Stomach (tissue), 9 donors: ENCODE measurements around the gene NOVA2. TPM values are rescaled to one million over a fixed set of nuclear protein-coding genes. Genes with fewer than 3 reads are reported as not detected.

Source experiments
- DNase-seq, 2 donors: peaks; one replicate each; pipeline versions ENCODE4 v3.0.0 to v3.0.0-alpha.2; 2013 to 2019
- H3K27ac ChIP-seq, 5 donors: fragments of 200-600 bp in 4 of 5; sonication (generic) in 4 of 5; one replicate each; pipeline ENCODE4 v1.5.1; 2013 to 2019; ENCODE audit warnings: mild to moderate bottlenecking in 1 of 5, moderate library complexity in 1 of 5
- H3K27me3 ChIP-seq, 3 donors: fragments of 200-600 bp; sonication (generic); one replicate each; pipeline ENCODE4 v1.5.1; 2017 to 2019; ENCODE audit warnings: mixed run types in 1 of 3
- H3K36me3 ChIP-seq, 4 donors: fragments of 200-600 bp; sonication (generic); 1 replicate in 3 of 4; 2 replicates in 1 of 4; pipeline ENCODE4 v1.5.1; 2016 to 2019
- H3K4me1 ChIP-seq, 4 donors: fragments of 200-600 bp; sonication (generic); one replicate each; pipeline ENCODE4 v1.5.1; 2016 to 2019
- H3K4me3 ChIP-seq, 4 donors: fragments of 200-600 bp; sonication (generic) in 3 of 4; one replicate each; pipeline ENCODE4 v1.5.1; 2016 to 2019; ENCODE audit warnings: mild to moderate bottlenecking in 1 of 4
- H3K9me3 ChIP-seq, 4 donors: fragments of 200-600 bp; sonication (generic); one replicate each; pipeline ENCODE4 v1.5.1; 2016 to 2019
- CTCF ChIP-seq, 7 experiments: fragments of 450-650 bp in 4 of 7; fragments of 200-600 bp in 3 of 7; sonication (generic) in 3 of 7; IDR thresholded peaks; one replicate each; pipeline ENCODE4 v1.5.1; 2016 to 2019; ENCODE audit warnings: antibody characterized with exemption in 7 of 7, control low read depth in 2 of 7, mild to moderate bottlenecking in 1 of 7
- EP300 ChIP-seq: sonication (generic); formaldehyde crosslinking; IDR thresholded peaks from one replicate; pipeline ENCODE4 v1.6.1; 2017; ENCODE audit warnings: antibody characterized with exemption
- POLR2A ChIP-seq, 4 donors: fragments of 450-650 bp; IDR thresholded peaks; one replicate each; pipeline ENCODE4 v1.6.1; 2016; ENCODE audit warnings: antibody characterized with exemption in 4 of 4, control low read depth in 2 of 4, mild to moderate bottlenecking in 1 of 4, moderate library complexity in 1 of 4
- POLR2AphosphoS5 ChIP-seq, 3 donors: sonication (generic); formaldehyde crosslinking; IDR thresholded peaks; one replicate each; pipeline ENCODE4 v1.6.1; 2016; ENCODE audit warnings: antibody characterized with exemption in 3 of 3
- WGBS, 5 donors: extraction: QIAGEN DNeasy Blood & Tissue Kit in 3 of 5; methylation state at CpG; one replicate each; pipeline versions ENCODE4 v1.1.5 to v1.1.7; 2013 to 2018; 5-methylcytosine and 5-hydroxymethylcytosine counted together
- intact Hi-C: fragments of 100-400 bp; cut with DNase I; formaldehyde crosslinking; loops from one replicate; pipeline ENCODE4 v1.15.1; 2023; ENCODE audit warnings: low total_unique reads
- polyA plus RNA-seq, 3 donors: library from polyadenylated mRNA; stranded (reverse); fragments of 200-250 nt; gene quantifications; one replicate each; pipeline ENCODE4 v1.2.3, GENCODE V29; 2013
- total RNA-seq, 5 donors: library from RNA; depleted of rRNA; stranded (reverse); fragments of >200 nt; gene quantifications; one replicate each; pipeline versions ENCODE4 v1.1.0 to v1.2.3, GENCODE V29; 2014 to 2016
- donor health status: healthy with polysubstance abuse.
- donor health status: Bipolar disorder and iron deficiency.
- donor health status: healthy.

Gene NOVA2
- total and polyA plus RNA-seq, 8 donors = 0.38 to 10.7 (median 1.3) TPM; not detected in 2

GRCh38 chr19:45939792-45940514, 33.7 kb downstream of the NOVA2 start:
- TF ChIP-seq POLR2A (IDR thresholded peaks at IDR 0.05) (no peak), CTCF (IDR thresholded peaks at IDR 0.05) (no peak), POLR2AphosphoS5 (IDR thresholded peaks at IDR 0.05) (no peak), EP300 (no peak)
- intact Hi-C loops = no loop called here
- no peak overlapping the region for H3K27ac ChIP-seq
- H3K36me3 ChIP-seq = no peaks in the 10 kb centered on the region
- DNase-seq = peak in 1 of 2 donors; percentile 28
- 23 to 47% (median 30%) methylated on average over 29 to 67 of the region's 67 CpGs for WGBS, 5 donors
- H3K4me3 ChIP-seq = peak overlapping the region in 1 of 4 donors; percentile 11
- no peaks in the 10 kb centered on the region for H3K9me3 ChIP-seq
- peaks cover 10 to 77% (median 43%) of the 10 kb centered on the region in 3 donors for H3K27me3 ChIP-seq
- peaks cover 0 to 6% (median 0%) of the 10 kb centered on the region in 4 donors for H3K4me1 ChIP-seq

- no peak for TF ChIP-seq CTCF (IDR thresholded peaks at IDR 0.05)
- TF ChIP-seq EP300 = no peak
- TF ChIP-seq POLR2AphosphoS5 (IDR thresholded peaks at IDR 0.05) = no peak
- TF ChIP-seq POLR2A (IDR thresholded peaks at IDR 0.05) = no peak
- H3K27ac ChIP-seq = no peak overlapping the region
- 80 to 89% (median 81%) methylated on average over 3 of the region's 3 CpGs for WGBS, 5 donors
Measured at GRCh38 chr19:45938733-45939319, 34.8 kb downstream of the NOVA2 start.

GRCh38 chr19:45935267-45935666, 38.4 kb downstream of the NOVA2 start:
- H3K27ac ChIP-seq = no peak overlapping the region
- peaks cover 0 to 1% (median 0%) of the 10 kb centered on the region in 4 donors for H3K4me1 ChIP-seq
- DNase-seq = no peak
- H3K27me3 ChIP-seq = peaks cover 9 to 91% (median 52%) of the 10 kb centered on the region in 3 donors
- H3K4me3 ChIP-seq = no peak overlapping the region
- intact Hi-C loops = no loop called here
- H3K9me3 ChIP-seq = no peaks in the 10 kb centered on the region
- no peaks in the 10 kb centered on the region for H3K36me3 ChIP-seq
- TF ChIP-seq CTCF (IDR thresholded peaks at IDR 0.05) (no peak), POLR2A (IDR thresholded peaks at IDR 0.05) (no peak), POLR2AphosphoS5 (IDR thresholded peaks at IDR 0.05) (no peak), EP300 (no peak)
- WGBS, 5 donors = 52 to 65% (median 59%) methylated on average over 19 of the region's 19 CpGs

More at GRCh38 chr19:45938733-45939319, 34.8 kb downstream of the NOVA2 start:
- no peaks in the 10 kb centered on the region for H3K9me3 ChIP-seq
- H3K27me3 ChIP-seq = peaks cover 12 to 88% (median 55%) of the 10 kb centered on the region in 3 donors
- no peaks in the 10 kb centered on the region for H3K36me3 ChIP-seq
- no peak overlapping the region for H3K4me3 ChIP-seq
- peaks cover 0 to 6% (median 0%) of the 10 kb centered on the region in 4 donors for H3K4me1 ChIP-seq
- DNase-seq = no peak
- intact Hi-C loops = no loop called here

GRCh38 chr19:45934551-45935230, 39.0 kb downstream of the NOVA2 start:
- no peak for DNase-seq
- Histone ChIP-seq H3K9me3 (no peaks in the 10 kb centered on the region), H3K27ac (no peak overlapping the region), H3K4me1 (no peaks in the 10 kb centered on the region), H3K27me3 (peaks cover 9 to 85% (median 48%) of the 10 kb centered on the region in 3 donors), H3K36me3 (no peaks in the 10 kb centered on the region), H3K4me3 (no peak overlapping the region)
- WGBS, 5 donors = 21 to 33% (median 25%) methylated on average over 18 to 19 of the region's 19 CpGs
- intact Hi-C loops = no loop called here
- TF ChIP-seq POLR2AphosphoS5 (IDR thresholded peaks at IDR 0.05) = no peak
- TF ChIP-seq CTCF (IDR thresholded peaks at IDR 0.05) = no peak
- no peak for TF ChIP-seq EP300
